Endodermal cell (in vitro differentiated cells): ENCODE data around the gene SLC22A1. TPM values are rescaled to one million over a fixed set of nuclear protein-coding genes. Genes with fewer than 3 reads are reported as not detected.

Experiments used
- DNase-seq: peaks from one replicate; pipeline ENCODE4 v3.0.0-alpha.2; 2017
- H3K27ac ChIP-seq: 2 replicates; pipeline ENCODE4 v1.5.1; 2013; ENCODE audit warnings: mild to moderate bottlenecking, low read depth, low read length, moderate library complexity
- H3K27me3 ChIP-seq: 2 replicates; pipeline ENCODE4 v1.6.1; 2013; ENCODE audit warnings: mild to moderate bottlenecking, low read length, moderate library complexity; ENCODE audit not compliant: insufficient read depth, control insufficient read depth, poor library complexity, severe bottlenecking
- H3K36me3 ChIP-seq: 2 replicates; pipeline ENCODE4 v1.7.0; 2013; ENCODE audit warnings: mild to moderate bottlenecking, low read length, moderate library complexity; ENCODE audit not compliant: control insufficient read depth, insufficient read depth
- H3K4me1 ChIP-seq: one replicate; pipeline ENCODE4 v1.7.0; 2013; ENCODE audit warnings: low read length; ENCODE audit not compliant: control insufficient read depth, insufficient read depth
- H3K4me3 ChIP-seq: 2 replicates; pipeline ENCODE4 v1.5.1; 2013; ENCODE audit warnings: mild to moderate bottlenecking, low read length, moderate library complexity
- H3K9ac ChIP-seq: 2 replicates; pipeline ENCODE4 v1.6.1; 2013; ENCODE audit warnings: mild to moderate bottlenecking, low read length, moderate library complexity; ENCODE audit not compliant: poor library complexity, severe bottlenecking; ENCODE audit errors: extremely low read depth
- H3K9me3 ChIP-seq: 2 replicates; pipeline ENCODE4 v1.6.1; 2013; ENCODE audit warnings: mild to moderate bottlenecking, low read length, moderate library complexity; ENCODE audit not compliant: control insufficient read depth
- H3K27ac Mint-ChIP-seq: 2 replicates; pipeline ENCODE4 v1.8.0; 2020; ENCODE audit warnings: mixed read lengths
- H3K27me3 Mint-ChIP-seq: 2 replicates; pipeline ENCODE4 v1.8.0; 2021; ENCODE audit warnings: mild to moderate bottlenecking, mixed read lengths; ENCODE audit not compliant: insufficient read depth
- H3K36me3 Mint-ChIP-seq: 2 replicates; pipeline ENCODE4 v1.8.0; 2020; ENCODE audit warnings: low read depth, mixed read lengths
- H3K4me1 Mint-ChIP-seq: 2 replicates; pipeline ENCODE4 v1.8.0; 2020; ENCODE audit warnings: mixed read lengths
- H3K4me3 Mint-ChIP-seq: 2 replicates; pipeline ENCODE4 v1.8.0; 2020; ENCODE audit warnings: mild to moderate bottlenecking, moderate library complexity, mixed read lengths
- H3K9me3 Mint-ChIP-seq: 2 replicates; pipeline ENCODE4 v1.8.0; 2020; ENCODE audit warnings: mild to moderate bottlenecking, mixed read lengths
- WGBS, 2 experiments: methylation state at CpG; one replicate each; pipeline versions ENCODE4 v1.1.5 to v1.1.7; 2013; ENCODE audit warnings: missing lambda C conversion rate in 2 of 2, mixed read lengths in 1 of 2; ENCODE audit not compliant: insufficient coverage in 1 of 2, insufficient read length in 1 of 2; 5-methylcytosine and 5-hydroxymethylcytosine counted together
- total RNA-seq, 2 donors: library from RNA; stranded (reverse); fragmentation: NEBNext Ultra II Directional in 1 of 2; extraction: Animal tissue kit (Norgen Biotek cat#: 25700) in 1 of 2; gene quantifications; 2 replicates in 1 of 2; 3 replicates in 1 of 2; pipeline ENCODE4 v1.2.1, GENCODE V29; 2021
- TF ChIP-seq, protein P1 (sequence below): fragments of 200-600 bp; sonication (generic); conservative IDR thresholded peaks from 2 replicates; pipeline ENCODE4 v1.5.0; 2021; ENCODE audit warnings: antibody characterized with exemption, mild to moderate bottlenecking

Gene SLC22A1
- total RNA-seq, 2 donors from 2014 or later, result 1.0 TPM; not detected in 1

DNA sequence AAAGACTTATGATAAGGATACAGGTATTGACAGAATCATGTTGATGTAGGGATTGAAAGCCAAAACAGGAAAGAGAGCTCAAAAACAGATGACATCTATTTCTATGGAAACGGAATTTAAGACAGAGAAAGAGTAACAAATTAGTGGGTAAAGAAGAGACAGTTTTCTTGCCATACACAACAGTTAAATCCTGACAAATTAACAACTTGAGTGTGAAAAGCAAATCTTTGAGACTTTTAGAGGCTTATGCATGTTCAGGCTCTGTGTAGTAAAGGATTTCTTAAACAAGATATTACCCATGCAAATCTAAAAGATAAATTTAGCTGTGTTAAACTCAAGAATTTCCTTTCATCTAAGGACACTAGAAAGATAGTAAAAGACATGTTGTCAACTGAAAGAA, 68.5 kb downstream of the SLC22A1 start:
- H3K4me1 Mint-ChIP-seq, result no peaks in the 10 kb centered on the region
- DNase-seq, result no peak
- peaks cover 37% of the 10 kb centered on the region for H3K9me3 ChIP-seq
- TF ChIP-seq, protein P1, sequence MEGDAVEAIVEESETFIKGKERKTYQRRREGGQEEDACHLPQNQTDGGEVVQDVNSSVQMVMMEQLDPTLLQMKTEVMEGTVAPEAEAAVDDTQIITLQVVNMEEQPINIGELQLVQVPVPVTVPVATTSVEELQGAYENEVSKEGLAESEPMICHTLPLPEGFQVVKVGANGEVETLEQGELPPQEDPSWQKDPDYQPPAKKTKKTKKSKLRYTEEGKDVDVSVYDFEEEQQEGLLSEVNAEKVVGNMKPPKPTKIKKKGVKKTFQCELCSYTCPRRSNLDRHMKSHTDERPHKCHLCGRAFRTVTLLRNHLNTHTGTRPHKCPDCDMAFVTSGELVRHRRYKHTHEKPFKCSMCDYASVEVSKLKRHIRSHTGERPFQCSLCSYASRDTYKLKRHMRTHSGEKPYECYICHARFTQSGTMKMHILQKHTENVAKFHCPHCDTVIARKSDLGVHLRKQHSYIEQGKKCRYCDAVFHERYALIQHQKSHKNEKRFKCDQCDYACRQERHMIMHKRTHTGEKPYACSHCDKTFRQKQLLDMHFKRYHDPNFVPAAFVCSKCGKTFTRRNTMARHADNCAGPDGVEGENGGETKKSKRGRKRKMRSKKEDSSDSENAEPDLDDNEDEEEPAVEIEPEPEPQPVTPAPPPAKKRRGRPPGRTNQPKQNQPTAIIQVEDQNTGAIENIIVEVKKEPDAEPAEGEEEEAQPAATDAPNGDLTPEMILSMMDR, result no peak
- 90 to 100% methylated on average over 1 of the region's 1 CpG for WGBS, 2 experiments
- no peak overlapping the region for H3K4me3 ChIP-seq
- H3K27ac ChIP-seq, result no peak overlapping the region
- no peaks in the 10 kb centered on the region for H3K27me3 Mint-ChIP-seq
- peaks cover 3% of the 10 kb centered on the region for H3K36me3 Mint-ChIP-seq
- no peaks in the 10 kb centered on the region for H3K27me3 ChIP-seq
- H3K9me3 Mint-ChIP-seq, result peaks cover 36% of the 10 kb centered on the region
- H3K9ac ChIP-seq, result no peak overlapping the region
- H3K36me3 ChIP-seq, result no peaks in the 10 kb centered on the region
- H3K4me3 Mint-ChIP-seq, result no peak overlapping the region
- H3K27ac Mint-ChIP-seq, result no peak overlapping the region
- no peaks in the 10 kb centered on the region for H3K4me1 ChIP-seq

DNA sequence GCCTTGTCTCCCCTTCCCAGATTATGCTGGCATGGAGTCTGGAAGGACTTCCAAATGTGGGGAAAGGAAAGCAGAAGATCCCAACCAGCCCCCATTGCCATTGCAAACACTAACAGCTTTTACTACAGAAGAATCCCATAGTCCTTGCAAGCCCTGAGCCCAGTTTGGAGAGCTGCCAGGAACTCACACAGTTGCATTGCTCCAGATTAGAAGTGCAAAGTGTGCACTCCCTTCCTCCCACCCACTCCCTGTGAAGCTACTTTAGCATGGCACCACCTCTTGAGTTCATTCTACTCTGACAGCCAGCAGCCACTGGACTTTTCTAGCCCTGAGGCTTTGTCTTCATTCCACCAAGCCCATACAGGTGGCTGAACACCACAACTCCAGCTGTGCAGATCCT, 69.4 kb downstream of the SLC22A1 start:
- H3K27me3 Mint-ChIP-seq, result peaks cover 3% of the 10 kb centered on the region
- no peak overlapping the region for H3K27ac Mint-ChIP-seq
- peaks cover 3% of the 10 kb centered on the region for H3K36me3 Mint-ChIP-seq
- H3K9me3 Mint-ChIP-seq, result peaks cover 40% of the 10 kb centered on the region
- no peak overlapping the region for H3K9ac ChIP-seq
- no peaks in the 10 kb centered on the region for H3K27me3 ChIP-seq
- H3K9me3 ChIP-seq, result peaks cover 46% of the 10 kb centered on the region
- no peak overlapping the region for H3K4me3 Mint-ChIP-seq
- H3K4me3 ChIP-seq, result no peak overlapping the region
- H3K4me1 Mint-ChIP-seq, result no peaks in the 10 kb centered on the region
- H3K27ac ChIP-seq, result no peak overlapping the region
- no peaks in the 10 kb centered on the region for H3K4me1 ChIP-seq
- H3K36me3 ChIP-seq, result no peaks in the 10 kb centered on the region
- DNase-seq, result no peak
- TF ChIP-seq, protein P1, result no peak

DNA sequence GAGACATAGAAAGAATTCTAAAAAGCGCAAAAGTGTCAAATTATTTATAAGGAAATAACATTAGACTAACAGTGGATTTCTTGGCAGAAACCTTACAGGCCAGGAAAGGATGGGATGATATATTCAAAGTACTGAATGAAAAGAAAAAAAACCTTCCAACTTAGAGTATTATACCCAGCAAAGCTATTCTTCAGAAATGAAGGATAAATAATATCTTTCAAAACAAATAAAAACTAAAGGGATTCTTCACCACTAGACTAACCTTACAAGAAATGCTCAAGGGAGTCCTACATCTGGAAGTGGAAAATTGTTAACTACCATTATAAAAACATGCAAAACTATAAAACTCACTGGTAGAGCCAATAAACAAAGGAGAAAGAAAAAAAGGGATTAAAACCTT, 71.2 kb downstream of the SLC22A1 start:
- Histone ChIP-seq H3K9ac (no peak overlapping the region), H3K27ac (no peak overlapping the region), H3K36me3 (no peaks in the 10 kb centered on the region), H3K27me3 (no peaks in the 10 kb centered on the region), H3K4me1 (no peaks in the 10 kb centered on the region), H3K9me3 (peaks cover 48% of the 10 kb centered on the region), H3K4me3 (no peak overlapping the region)
- WGBS, 2 experiments, result no CpG with 5 or more reads among the region's 1 CpG
- H3K4me1 Mint-ChIP-seq, result no peaks in the 10 kb centered on the region
- peaks cover 3% of the 10 kb centered on the region for H3K27me3 Mint-ChIP-seq
- no peak overlapping the region for H3K4me3 Mint-ChIP-seq
- no peak for DNase-seq
- H3K36me3 Mint-ChIP-seq, result peaks cover 3% of the 10 kb centered on the region
- peaks cover 35% of the 10 kb centered on the region for H3K9me3 Mint-ChIP-seq
- no peak overlapping the region for H3K27ac Mint-ChIP-seq
- TF ChIP-seq, protein P1, result no peak
